Endothelial cell of umbilical vein (primary cell): ENCODE results near the gene SMIM12. TPM values are rescaled to one million over a fixed set of nuclear protein-coding genes. Genes with fewer than 3 reads are reported as not detected.

ENCODE experiments used
- BruUV-seq: library from RNA; stranded (reverse); fragments of 400-500 nt; replicated peaks from 2 replicates; lab custom pipeline; 2021; lab: Mats Ljungman, UMichigan
- CTCF ChIA-PET: fragments of 300-600, 350-600 bp; sonication (Branson Sonifier 250); formaldehyde crosslinking; loops from one replicate; lab custom pipeline; 2021; ENCODE audit warnings: antibody characterized with exemption, inconsistent platforms; lab: Charles Lee
- POLR2A ChIA-PET: fragments of 300-600, 350-600 bp; sonication (Branson Sonifier 250); formaldehyde crosslinking; loops from one replicate; lab custom pipeline; 2021; ENCODE audit warnings: antibody characterized with exemption, inconsistent platforms; lab: Charles Lee
- DNase-seq: peaks from one replicate; pipeline ENCODE4 v3.0.0-alpha.2; 2011; ENCODE audit warnings: low read depth, low spot score
- FAIRE-seq: peaks from 2 replicates; lab custom pipeline; 2011; peaks lifted over from hg19 to GRCh38; lab: Jason Lieb, UNC
- H2AFZ ChIP-seq: 2 replicates; pipeline ENCODE4 v1.6.0; 2012; ENCODE audit warnings: low read depth, low read length, control low read depth, inconsistent platforms
- H3K27ac ChIP-seq: 2 replicates; pipeline ENCODE4 v1.5.1; 2011; ENCODE audit warnings: low read depth, mild to moderate bottlenecking, control low read depth, low read length, moderate library complexity; ENCODE audit not compliant: insufficient read depth
- H3K27me3 ChIP-seq, 2 experiments: 2 replicates each; pipeline versions ENCODE4 v1.6.0 to v1.6.1; 2011; ENCODE audit warnings: low read length in 2 of 2, mixed read lengths in 1 of 2; ENCODE audit not compliant: control insufficient read depth in 2 of 2, insufficient read depth in 2 of 2
- H3K36me3 ChIP-seq, 2 experiments: 2 replicates in 1 of 2; 3 replicates in 1 of 2; pipeline ENCODE4 v1.5.1; 2011; ENCODE audit warnings: low read length in 2 of 2, mild to moderate bottlenecking in 1 of 2, moderate library complexity in 1 of 2; ENCODE audit not compliant: control insufficient read depth in 2 of 2, insufficient read depth in 2 of 2; ENCODE audit errors: extremely low read depth in 1 of 2
- H3K4me1 ChIP-seq: 3 replicates; pipeline ENCODE4 v1.5.1; 2011; ENCODE audit warnings: mild to moderate bottlenecking, low read length; ENCODE audit not compliant: control insufficient read depth, insufficient read depth; ENCODE audit errors: extremely low read depth
- H3K4me2 ChIP-seq: 2 replicates; pipeline ENCODE4 v1.6.1; 2011; ENCODE audit warnings: low read length, control low read depth, mixed read lengths; ENCODE audit not compliant: insufficient read depth
- H3K4me3 ChIP-seq, 3 experiments: fragments of 200-600 bp in 1 of 3; sonication (generic), shearing (Covaris generic) in 1 of 3; replicated peaks in 1 of 3; 2 replicates each; pipeline ENCODE4 v1.5.1; 2011 to 2016; ENCODE audit warnings: control low read depth in 3 of 3, low read length in 3 of 3, mild to moderate bottlenecking in 2 of 3, inconsistent platforms in 1 of 3, low read depth in 1 of 3, moderate library complexity in 1 of 3; ENCODE audit not compliant: insufficient read depth in 1 of 3
- H3K79me2 ChIP-seq: 2 replicates; pipeline ENCODE4 v1.6.0; 2012; ENCODE audit warnings: low read length, inconsistent platforms; ENCODE audit not compliant: control insufficient read depth, insufficient read depth
- H3K9ac ChIP-seq: replicated peaks from 2 replicates; pipeline ENCODE3; 2011; ENCODE audit warnings: low read length, control low read depth; ENCODE audit not compliant: insufficient read depth; ENCODE audit errors: extremely low read depth
- H3K9me1 ChIP-seq: replicated peaks from 3 replicates; pipeline ENCODE4 v1.6.0; 2011; ENCODE audit warnings: mild to moderate bottlenecking, low read length; ENCODE audit not compliant: control insufficient read depth, insufficient read depth; ENCODE audit errors: extremely low read depth
- H3K9me3 ChIP-seq: replicated peaks from 2 replicates; pipeline ENCODE4 v1.5.1; 2012; ENCODE audit warnings: low read length, inconsistent platforms; ENCODE audit not compliant: control insufficient read depth, insufficient read depth
- H4K20me1 ChIP-seq: replicated peaks from 2 replicates; pipeline ENCODE3; 2011; ENCODE audit warnings: mild to moderate bottlenecking, low read length; ENCODE audit not compliant: control insufficient read depth, insufficient read depth; ENCODE audit errors: extremely low read depth
- CTCF ChIP-seq, 2 donors: IDR thresholded peaks; 1 replicate in 1 of 2; 2 replicates in 1 of 2; pipeline ENCODE4 v1.5.1; 2011; ENCODE audit warnings: low read length in 2 of 2, mild to moderate bottlenecking in 2 of 2, moderate library complexity in 2 of 2, control low read depth in 1 of 2, inconsistent platforms in 1 of 2, low read depth in 1 of 2; ENCODE audit not compliant: insufficient read depth in 1 of 2; ENCODE audit errors: extremely low read depth in 1 of 2
- EZH2 ChIP-seq: IDR thresholded peaks from 2 replicates; pipeline ENCODE4 v1.6.1; 2012; ENCODE audit warnings: borderline replicate concordance, low read depth, mild to moderate bottlenecking, moderate library complexity, low read length, inconsistent platforms; ENCODE audit not compliant: severe bottlenecking
- FOS ChIP-seq: IDR thresholded peaks from 2 replicates; pipeline ENCODE4 v1.6.1; 2011; ENCODE audit warnings: mild to moderate bottlenecking, low read length, moderate library complexity, borderline replicate concordance; ENCODE audit not compliant: insufficient read depth
- GATA2 ChIP-seq: IDR thresholded peaks from 2 replicates; pipeline ENCODE4 v1.7.0; 2011; ENCODE audit warnings: low read depth, mild to moderate bottlenecking, moderate library complexity, mixed read lengths, low read length; ENCODE audit not compliant: insufficient read length, insufficient read depth
- JUN ChIP-seq: IDR thresholded peaks from 2 replicates; pipeline ENCODE4 v1.6.1; 2011; ENCODE audit warnings: borderline replicate concordance, low read depth; ENCODE audit not compliant: insufficient read length, insufficient read depth
- MAX ChIP-seq: IDR thresholded peaks from 2 replicates; pipeline ENCODE4 v1.6.1; 2011; ENCODE audit not compliant: insufficient read depth, insufficient read length
- MYC ChIP-seq: IDR thresholded peaks from one replicate; pipeline ENCODE4 v1.6.1; 2011; ENCODE audit warnings: mild to moderate bottlenecking, low read depth, low read length
- POLR2A ChIP-seq: IDR thresholded peaks from 2 replicates; pipeline ENCODE4 v1.6.1; 2012; ENCODE audit warnings: low read depth, mild to moderate bottlenecking, control low read depth, low read length
- POLR2AphosphoS5 ChIP-seq: IDR thresholded peaks from 2 replicates; pipeline ENCODE4 v1.6.1; 2012; ENCODE audit warnings: low read depth, mild to moderate bottlenecking, control low read depth, low read length, moderate library complexity; ENCODE audit not compliant: insufficient read depth
- dilution Hi-C: fragments of 300-500 bp; cut with MboI; formaldehyde crosslinking; loops from one replicate; pipeline ENCODE4 v1.15.0; 2019; ENCODE audit warnings: low sequenced_read_pairs; ENCODE audit not compliant: extremely low pct_ligation_motif_present
- intact Hi-C: fragments of 100-400 bp; cut with micrococcal nuclease; formaldehyde crosslinking; loops from one replicate; pipeline ENCODE4 v1.10.0; 2022
- polyA plus RNA-seq, 4 experiments: library from polyadenylated mRNA; depleted of rRNA in 3 of 4; stranded (reverse) in 3 of 4; unstranded in 1 of 4; fragments of >200 nt; gene quantifications; 2 replicates each; pipeline versions ENCODE4 v1.2.1 to v1.2.3, GENCODE V29; 2011 to 2012; ENCODE audit warnings: missing spikeins in 1 of 4
- total RNA-seq: library from RNA; stranded (reverse); gene quantifications from 2 replicates; pipeline ENCODE4 v1.2.3, GENCODE V29; 2021

Gene SMIM12
- total and polyA plus RNA-seq, 2 donors (not counting 3 experiments of a cell fraction or from before 2014, with no cell fraction given) = 66.2 to 85.9 TPM

GRCh38 chr1:34906756-34907155 is 47.2 kb upstream of the SMIM12 start:
- no peaks in the 10 kb centered on the region for H3K4me1 ChIP-seq
- no peak overlapping the region for H3K4me3 ChIP-seq
- no peaks in the 10 kb centered on the region for H3K36me3 ChIP-seq
- BruUV-seq = no TSS peak
- dilution Hi-C loops = no loop called here
- H2AFZ ChIP-seq = no peak overlapping the region
- POLR2A ChIA-PET = no interaction called here
- TF ChIP-seq MYC (no peak), JUN (no peak), FOS (no peak), POLR2A (no peak), GATA2 (no peak), POLR2AphosphoS5 (no peak)
- DNase-seq (no peak), FAIRE-seq (no peak)
- no peaks in the 10 kb centered on the region for H3K79me2 ChIP-seq
- no peaks in the 10 kb centered on the region for H3K9me3 ChIP-seq
- H3K4me2 ChIP-seq = no peak overlapping the region
- no peak overlapping the region for H3K27ac ChIP-seq
- H3K27me3 ChIP-seq = no peaks in the 10 kb centered on the region
- CTCF ChIA-PET = no interaction called here
- no peaks in the 10 kb centered on the region for H3K9me1 ChIP-seq
- intact Hi-C loops = no loop called here
- H3K9ac ChIP-seq = no peak overlapping the region
- no peaks in the 10 kb centered on the region for H4K20me1 ChIP-seq

DNA sequence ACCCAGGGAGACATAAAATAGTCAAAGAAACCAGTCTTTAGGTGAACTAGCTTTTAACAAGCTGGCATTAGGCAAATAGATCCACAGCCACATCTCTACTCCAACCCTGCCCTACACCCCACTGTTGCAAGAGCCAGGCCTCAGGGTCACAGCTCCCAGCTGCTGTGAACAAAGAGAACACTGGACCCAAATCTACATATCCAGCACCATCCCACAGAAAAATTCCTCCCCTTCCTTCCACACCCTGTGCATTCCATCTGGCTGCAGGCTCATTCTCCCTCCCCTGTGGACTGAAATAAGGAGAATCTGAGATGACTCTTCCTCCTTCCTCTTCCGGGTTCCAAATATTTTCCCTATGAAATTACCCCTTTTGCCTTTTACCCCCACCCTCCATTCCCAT is 46.7 kb upstream of the SMIM12 start:
- CTCF ChIA-PET = no interaction called here
- dilution Hi-C loops = no loop called here
- no peaks in the 10 kb centered on the region for H3K4me1 ChIP-seq

More for the DNA sequence above, 46.7 kb upstream of the SMIM12 start:
- no TSS peak for BruUV-seq
- no peak overlapping the region for H3K9ac ChIP-seq
- DNase-seq (no peak), FAIRE-seq (no peak)
- POLR2A ChIA-PET = no interaction called here
- no peaks in the 10 kb centered on the region for H3K9me3 ChIP-seq
- intact Hi-C loops = no loop called here
- H2AFZ ChIP-seq = no peak overlapping the region
- H3K27ac ChIP-seq = no peak overlapping the region
- H3K4me2 ChIP-seq = no peak overlapping the region
- H3K9me1 ChIP-seq = no peaks in the 10 kb centered on the region
- no peaks in the 10 kb centered on the region for H3K36me3 ChIP-seq
- no peaks in the 10 kb centered on the region for H3K79me2 ChIP-seq
- H3K27me3 ChIP-seq = no peaks in the 10 kb centered on the region
- no peaks in the 10 kb centered on the region for H4K20me1 ChIP-seq
- TF ChIP-seq EZH2 (no peak), POLR2A (no peak), GATA2 (no peak), MAX (no peak), POLR2AphosphoS5 (no peak), JUN (no peak), MYC (no peak), CTCF (IDR thresholded peaks at IDR 0.05; ENCODE audit: extremely low read depth in 1 of 2, insufficient read depth in 1 of 2, low read depth in 1 of 2, low read length in 2 of 2) (no peak), FOS (no peak)
- no peak overlapping the region for H3K4me3 ChIP-seq
